ENCODE measurements around the gene KIAA0513.

KIAA0513 gene

GRCh38 chr16:85079785-85080570, 52.4 kb downstream of the KIAA0513 start:
- TF ChIP-seq POLR2AphosphoS5 (IDR thresholded peaks at IDR 0.05; ENCODE audit: low read depth): no peak
- TF ChIP-seq, protein P1, sequence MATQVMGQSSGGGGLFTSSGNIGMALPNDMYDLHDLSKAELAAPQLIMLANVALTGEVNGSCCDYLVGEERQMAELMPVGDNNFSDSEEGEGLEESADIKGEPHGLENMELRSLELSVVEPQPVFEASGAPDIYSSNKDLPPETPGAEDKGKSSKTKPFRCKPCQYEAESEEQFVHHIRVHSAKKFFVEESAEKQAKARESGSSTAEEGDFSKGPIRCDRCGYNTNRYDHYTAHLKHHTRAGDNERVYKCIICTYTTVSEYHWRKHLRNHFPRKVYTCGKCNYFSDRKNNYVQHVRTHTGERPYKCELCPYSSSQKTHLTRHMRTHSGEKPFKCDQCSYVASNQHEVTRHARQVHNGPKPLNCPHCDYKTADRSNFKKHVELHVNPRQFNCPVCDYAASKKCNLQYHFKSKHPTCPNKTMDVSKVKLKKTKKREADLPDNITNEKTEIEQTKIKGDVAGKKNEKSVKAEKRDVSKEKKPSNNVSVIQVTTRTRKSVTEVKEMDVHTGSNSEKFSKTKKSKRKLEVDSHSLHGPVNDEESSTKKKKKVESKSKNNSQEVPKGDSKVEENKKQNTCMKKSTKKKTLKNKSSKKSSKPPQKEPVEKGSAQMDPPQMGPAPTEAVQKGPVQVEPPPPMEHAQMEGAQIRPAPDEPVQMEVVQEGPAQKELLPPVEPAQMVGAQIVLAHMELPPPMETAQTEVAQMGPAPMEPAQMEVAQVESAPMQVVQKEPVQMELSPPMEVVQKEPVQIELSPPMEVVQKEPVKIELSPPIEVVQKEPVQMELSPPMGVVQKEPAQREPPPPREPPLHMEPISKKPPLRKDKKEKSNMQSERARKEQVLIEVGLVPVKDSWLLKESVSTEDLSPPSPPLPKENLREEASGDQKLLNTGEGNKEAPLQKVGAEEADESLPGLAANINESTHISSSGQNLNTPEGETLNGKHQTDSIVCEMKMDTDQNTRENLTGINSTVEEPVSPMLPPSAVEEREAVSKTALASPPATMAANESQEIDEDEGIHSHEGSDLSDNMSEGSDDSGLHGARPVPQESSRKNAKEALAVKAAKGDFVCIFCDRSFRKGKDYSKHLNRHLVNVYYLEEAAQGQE (IDR thresholded peaks at IDR 0.05; ENCODE audit: insufficient replicate concordance, low read depth): no peak
- TF ChIP-seq, protein P2, sequence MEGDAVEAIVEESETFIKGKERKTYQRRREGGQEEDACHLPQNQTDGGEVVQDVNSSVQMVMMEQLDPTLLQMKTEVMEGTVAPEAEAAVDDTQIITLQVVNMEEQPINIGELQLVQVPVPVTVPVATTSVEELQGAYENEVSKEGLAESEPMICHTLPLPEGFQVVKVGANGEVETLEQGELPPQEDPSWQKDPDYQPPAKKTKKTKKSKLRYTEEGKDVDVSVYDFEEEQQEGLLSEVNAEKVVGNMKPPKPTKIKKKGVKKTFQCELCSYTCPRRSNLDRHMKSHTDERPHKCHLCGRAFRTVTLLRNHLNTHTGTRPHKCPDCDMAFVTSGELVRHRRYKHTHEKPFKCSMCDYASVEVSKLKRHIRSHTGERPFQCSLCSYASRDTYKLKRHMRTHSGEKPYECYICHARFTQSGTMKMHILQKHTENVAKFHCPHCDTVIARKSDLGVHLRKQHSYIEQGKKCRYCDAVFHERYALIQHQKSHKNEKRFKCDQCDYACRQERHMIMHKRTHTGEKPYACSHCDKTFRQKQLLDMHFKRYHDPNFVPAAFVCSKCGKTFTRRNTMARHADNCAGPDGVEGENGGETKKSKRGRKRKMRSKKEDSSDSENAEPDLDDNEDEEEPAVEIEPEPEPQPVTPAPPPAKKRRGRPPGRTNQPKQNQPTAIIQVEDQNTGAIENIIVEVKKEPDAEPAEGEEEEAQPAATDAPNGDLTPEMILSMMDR (IDR thresholded peaks at IDR 0.05; ENCODE audit: insufficient read depth, low read length): no peak
- no peak for TF ChIP-seq GABPA (IDR thresholded peaks at IDR 0.05; ENCODE audit: low read depth)
- Histone ChIP-seq H3K4me3 (replicated peaks; ENCODE audit: insufficient read depth, low read length) (no peak overlapping the region), H3K27ac (replicated peaks) (no peak overlapping the region), H3K27me3 (ENCODE audit: insufficient read depth, poor library complexity, severe bottlenecking) (peaks cover 47% of the 10 kb centered on the region)
- DNase-seq (ENCODE audit: low read depth in 1 of 2, low spot score in 1 of 2): no peak

GRCh38 chr16:85081038-85081437, 53.4 kb downstream of the KIAA0513 start:
- Histone ChIP-seq H3K27ac (replicated peaks) (no peak overlapping the region), H3K27me3 (ENCODE audit: insufficient read depth, poor library complexity, severe bottlenecking) (peaks cover 47% of the 10 kb centered on the region), H3K4me3 (replicated peaks; ENCODE audit: insufficient read depth, low read length) (no peak overlapping the region)
- no peak for DNase-seq (ENCODE audit: low read depth in 1 of 2, low spot score in 1 of 2)
- TF ChIP-seq GABPA (IDR thresholded peaks at IDR 0.05; ENCODE audit: low read depth) (no peak), SPI1 (IDR thresholded peaks at IDR 0.05; ENCODE audit: borderline replicate concordance, low read depth) (no peak), POLR2AphosphoS5 (IDR thresholded peaks at IDR 0.05; ENCODE audit: low read depth) (no peak)
- TF ChIP-seq, protein P2 (IDR thresholded peaks at IDR 0.05; ENCODE audit: insufficient read depth, low read length): no peak
- TF ChIP-seq, protein P1 (IDR thresholded peaks at IDR 0.05; ENCODE audit: insufficient replicate concordance, low read depth): no peak

GRCh38 chr16:85081765-85082164, 54.2 kb downstream of the KIAA0513 start:
- peaks cover 47% of the 10 kb centered on the region for H3K27me3 ChIP-seq (ENCODE audit: insufficient read depth, poor library complexity, severe bottlenecking)
- H3K27ac ChIP-seq (replicated peaks): no peak overlapping the region
- DNase-seq (ENCODE audit: low read depth in 1 of 2, low spot score in 1 of 2): no peak
- no peak overlapping the region for H3K4me3 ChIP-seq (replicated peaks; ENCODE audit: insufficient read depth, low read length)
- TF ChIP-seq, protein P1 (IDR thresholded peaks at IDR 0.05; ENCODE audit: insufficient replicate concordance, low read depth): no peak
- TF ChIP-seq GABPA (IDR thresholded peaks at IDR 0.05; ENCODE audit: low read depth) (no peak), SPI1 (IDR thresholded peaks at IDR 0.05; ENCODE audit: borderline replicate concordance, low read depth) (no peak)
